SK-N-SH (cell line): Measurements from ENCODE around the gene GGCX.

Experiments used
- EP300 ChIP-seq, 2 experiments: IDR thresholded peaks; 2 replicates each; pipeline versions ENCODE4 v1.4.0 to v1.6.1; 2012; ENCODE audit warnings: borderline replicate concordance in 1 of 2, low read depth in 1 of 2, low read length in 1 of 2
- EZH2phosphoT487 ChIP-seq: fragments of 200-600 bp; sonication (generic); IDR thresholded peaks from 2 replicates; pipeline ENCODE4 v1.6.1; 2017; ENCODE audit warnings: low read depth, mixed run types, mild to moderate bottlenecking, antibody characterized with exemption, moderate library complexity, borderline replicate concordance
- TF ChIP-seq, protein P1 (sequence below): fragments of 200-600 bp; sonication (generic); IDR thresholded peaks from 2 replicates; pipeline ENCODE4 v1.6.1; 2017; ENCODE audit warnings: antibody characterized with exemption, mild to moderate bottlenecking, moderate library complexity
- TF ChIP-seq, protein P2 (sequence below): IDR thresholded peaks from 2 replicates; pipeline ENCODE4 v1.4.0; 2012; ENCODE audit warnings: low read depth, borderline replicate concordance

DNA sequence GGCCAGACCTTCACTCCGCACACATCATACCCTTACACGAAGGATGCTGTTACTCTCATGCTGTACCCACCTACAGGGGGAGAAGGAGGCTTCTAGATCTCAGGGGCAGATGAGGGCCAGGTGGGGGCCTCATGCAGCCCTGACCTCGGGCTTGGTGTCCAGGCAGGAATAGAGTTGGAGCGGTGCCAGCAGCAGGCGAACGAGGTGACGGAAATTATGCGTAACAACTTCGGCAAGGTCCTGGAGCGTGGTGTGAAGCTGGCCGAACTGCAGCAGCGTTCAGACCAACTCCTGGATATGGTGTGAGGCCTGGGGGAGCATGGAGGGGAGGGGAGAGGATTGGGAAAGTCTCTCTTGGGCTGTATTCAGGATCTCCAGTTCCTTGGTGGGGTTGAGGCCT, 30.3 kb upstream of the GGCX start:
- TF ChIP-seq EP300 (IDR thresholded peaks at IDR 0.05; ENCODE audit: borderline replicate concordance in 1 of 2, low read depth in 1 of 2, low read length in 1 of 2) (no peak), EZH2phosphoT487 (no peak)
- TF ChIP-seq, protein P1, sequence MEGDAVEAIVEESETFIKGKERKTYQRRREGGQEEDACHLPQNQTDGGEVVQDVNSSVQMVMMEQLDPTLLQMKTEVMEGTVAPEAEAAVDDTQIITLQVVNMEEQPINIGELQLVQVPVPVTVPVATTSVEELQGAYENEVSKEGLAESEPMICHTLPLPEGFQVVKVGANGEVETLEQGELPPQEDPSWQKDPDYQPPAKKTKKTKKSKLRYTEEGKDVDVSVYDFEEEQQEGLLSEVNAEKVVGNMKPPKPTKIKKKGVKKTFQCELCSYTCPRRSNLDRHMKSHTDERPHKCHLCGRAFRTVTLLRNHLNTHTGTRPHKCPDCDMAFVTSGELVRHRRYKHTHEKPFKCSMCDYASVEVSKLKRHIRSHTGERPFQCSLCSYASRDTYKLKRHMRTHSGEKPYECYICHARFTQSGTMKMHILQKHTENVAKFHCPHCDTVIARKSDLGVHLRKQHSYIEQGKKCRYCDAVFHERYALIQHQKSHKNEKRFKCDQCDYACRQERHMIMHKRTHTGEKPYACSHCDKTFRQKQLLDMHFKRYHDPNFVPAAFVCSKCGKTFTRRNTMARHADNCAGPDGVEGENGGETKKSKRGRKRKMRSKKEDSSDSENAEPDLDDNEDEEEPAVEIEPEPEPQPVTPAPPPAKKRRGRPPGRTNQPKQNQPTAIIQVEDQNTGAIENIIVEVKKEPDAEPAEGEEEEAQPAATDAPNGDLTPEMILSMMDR = no peak
- TF ChIP-seq, protein P2, sequence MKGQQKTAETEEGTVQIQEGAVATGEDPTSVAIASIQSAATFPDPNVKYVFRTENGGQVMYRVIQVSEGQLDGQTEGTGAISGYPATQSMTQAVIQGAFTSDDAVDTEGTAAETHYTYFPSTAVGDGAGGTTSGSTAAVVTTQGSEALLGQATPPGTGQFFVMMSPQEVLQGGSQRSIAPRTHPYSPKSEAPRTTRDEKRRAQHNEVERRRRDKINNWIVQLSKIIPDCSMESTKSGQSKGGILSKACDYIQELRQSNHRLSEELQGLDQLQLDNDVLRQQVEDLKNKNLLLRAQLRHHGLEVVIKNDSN = no peak
